Measurements from ENCODE around the gene RGS10. TPM values are rescaled to one million over a fixed set of nuclear protein-coding genes. Genes with fewer than 3 reads are reported as not detected.
A peak's percentile ranks its signal among the peaks of the same experiment; 100 is the strongest.

Gene RGS10
- total and polyA plus RNA-seq, 10 of the 15 experiments (the other 5 are each of a cell fraction or from before 2014, with no cell fraction given) = 72.8 to 193 (median 127) TPM

GRCh38 chr10:119478811-119479341 lies 63.6 kb downstream of the RGS10 start (continued):
- TF ChIP-seq NFYB (IDR thresholded peaks at IDR 0.05; ENCODE audit: insufficient read depth, low read depth, low read length) (no peak), REST (IDR thresholded peaks at IDR 0.05; ENCODE audit: low read depth, low read length) (no peak), SUZ12 (IDR thresholded peaks at IDR 0.05; ENCODE audit: unreplicated experiment) (no peak), RBBP5 (conservative IDR thresholded peaks at IDR 0.05) (no peak), HDGF (IDR thresholded peaks at IDR 0.05) (no peak), MYB (IDR thresholded peaks at IDR 0.05; ENCODE audit: borderline replicate concordance, low read depth, low read length) (no peak), SRF (IDR thresholded peaks at IDR 0.05; ENCODE audit: low read depth in 2 of 2, low read length in 2 of 2) (no peak), TCF7 (IDR thresholded peaks at IDR 0.05; ENCODE audit: borderline replicate concordance) (no peak), RB1 (IDR thresholded peaks at IDR 0.05; ENCODE audit: borderline replicate concordance) (no peak), ZNF384 (IDR thresholded peaks at IDR 0.05; ENCODE audit: borderline replicate concordance, low read depth, low read length) (0 out of 2 replicates have a peak, but pooled peaks have one; percentile 2), NR2F1 (conservative IDR thresholded peaks at IDR 0.05) (no peak), MTA3 (IDR thresholded peaks at IDR 0.05; ENCODE audit: borderline replicate concordance, low read length) (0 out of 2 replicates have a peak, but pooled peaks have one; percentile 33), RUNX3 (IDR thresholded peaks at IDR 0.05; ENCODE audit: low read length) (peak; percentile 62), GABPA (IDR thresholded peaks at IDR 0.05; ENCODE audit: low read depth) (no peak), NFIC (IDR thresholded peaks at IDR 0.05; ENCODE audit: low read depth, low read length) (no peak; the same call in 1 of the 2 replicates), MXI1 (IDR thresholded peaks at IDR 0.05; ENCODE audit: low read depth, low read length) (no peak), HDAC2 (IDR thresholded peaks at IDR 0.05) (no peak), MTA2 (IDR thresholded peaks at IDR 0.05; ENCODE audit: low read depth) (no peak), MYC (IDR thresholded peaks at IDR 0.05; ENCODE audit: insufficient read depth, insufficient read length, insufficient replicate concordance, low read length, severe bottlenecking) (no peak)
